ENCODE measurements around the gene SPOCK1.

DNA sequence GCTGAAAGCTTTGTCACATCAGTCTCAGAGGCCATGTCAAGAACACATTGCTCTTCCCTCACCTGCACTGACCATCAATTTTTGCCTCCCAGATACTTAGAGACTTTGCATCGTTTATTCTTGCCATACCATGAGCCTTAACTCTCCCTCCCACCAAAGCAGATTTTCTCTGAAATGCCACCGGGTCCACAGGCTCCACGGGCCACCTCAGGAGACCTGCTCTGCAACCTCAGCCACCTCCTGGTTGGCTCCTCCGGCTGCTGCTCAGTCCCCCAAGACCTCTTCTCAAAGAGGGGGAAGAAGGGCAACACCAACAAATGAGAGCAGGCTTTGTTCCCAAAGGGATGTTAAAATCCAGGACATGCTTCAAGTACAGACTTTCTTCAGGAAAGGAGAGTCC, 400.5 kb downstream of the SPOCK1 start:
- TF ChIP-seq, protein P1, sequence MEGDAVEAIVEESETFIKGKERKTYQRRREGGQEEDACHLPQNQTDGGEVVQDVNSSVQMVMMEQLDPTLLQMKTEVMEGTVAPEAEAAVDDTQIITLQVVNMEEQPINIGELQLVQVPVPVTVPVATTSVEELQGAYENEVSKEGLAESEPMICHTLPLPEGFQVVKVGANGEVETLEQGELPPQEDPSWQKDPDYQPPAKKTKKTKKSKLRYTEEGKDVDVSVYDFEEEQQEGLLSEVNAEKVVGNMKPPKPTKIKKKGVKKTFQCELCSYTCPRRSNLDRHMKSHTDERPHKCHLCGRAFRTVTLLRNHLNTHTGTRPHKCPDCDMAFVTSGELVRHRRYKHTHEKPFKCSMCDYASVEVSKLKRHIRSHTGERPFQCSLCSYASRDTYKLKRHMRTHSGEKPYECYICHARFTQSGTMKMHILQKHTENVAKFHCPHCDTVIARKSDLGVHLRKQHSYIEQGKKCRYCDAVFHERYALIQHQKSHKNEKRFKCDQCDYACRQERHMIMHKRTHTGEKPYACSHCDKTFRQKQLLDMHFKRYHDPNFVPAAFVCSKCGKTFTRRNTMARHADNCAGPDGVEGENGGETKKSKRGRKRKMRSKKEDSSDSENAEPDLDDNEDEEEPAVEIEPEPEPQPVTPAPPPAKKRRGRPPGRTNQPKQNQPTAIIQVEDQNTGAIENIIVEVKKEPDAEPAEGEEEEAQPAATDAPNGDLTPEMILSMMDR (IDR thresholded peaks at IDR 0.05), result no peak
- no peak for TF ChIP-seq POLR2A (IDR thresholded peaks at IDR 0.05)
- no peak for TF ChIP-seq EP300 (IDR thresholded peaks at IDR 0.05; ENCODE audit: low read depth)
- no peak for TF ChIP-seq POLR2AphosphoS5 (IDR thresholded peaks at IDR 0.05)

Data from transverse colon (tissue), 4 donors.